ENCODE data around the gene MED27. TPM values are rescaled to one million over a fixed set of nuclear protein-coding genes. Genes with fewer than 3 reads are reported as not detected.

The MED27 gene
- total RNA-seq, 1 donor = 13.3 TPM

GRCh38 chr9:132094314-132094791 lies 14.7 kb upstream of the MED27 start:
- Histone ChIP-seq H3K4me1 (ENCODE audit: insufficient read depth, low read length) (no peaks in the 10 kb centered on the region), H3K4me3 (ENCODE audit: low read length) (no peak overlapping the region), H3K27me3 (ENCODE audit: insufficient read depth, low read length) (peaks cover 21% of the 10 kb centered on the region), H3K9me3 (ENCODE audit: low read depth, low read length) (no peaks in the 10 kb centered on the region)

GRCh38 chr9:132090771-132091170 lies 11.1 kb upstream of the MED27 start:
- Histone ChIP-seq H3K9me3 (ENCODE audit: low read depth, low read length) (no peaks in the 10 kb centered on the region), H3K4me3 (ENCODE audit: low read length) (no peak overlapping the region), H3K4me1 (ENCODE audit: insufficient read depth, low read length) (no peaks in the 10 kb centered on the region), H3K27me3 (ENCODE audit: insufficient read depth, low read length) (peaks cover 6% of the 10 kb centered on the region)

DNA sequence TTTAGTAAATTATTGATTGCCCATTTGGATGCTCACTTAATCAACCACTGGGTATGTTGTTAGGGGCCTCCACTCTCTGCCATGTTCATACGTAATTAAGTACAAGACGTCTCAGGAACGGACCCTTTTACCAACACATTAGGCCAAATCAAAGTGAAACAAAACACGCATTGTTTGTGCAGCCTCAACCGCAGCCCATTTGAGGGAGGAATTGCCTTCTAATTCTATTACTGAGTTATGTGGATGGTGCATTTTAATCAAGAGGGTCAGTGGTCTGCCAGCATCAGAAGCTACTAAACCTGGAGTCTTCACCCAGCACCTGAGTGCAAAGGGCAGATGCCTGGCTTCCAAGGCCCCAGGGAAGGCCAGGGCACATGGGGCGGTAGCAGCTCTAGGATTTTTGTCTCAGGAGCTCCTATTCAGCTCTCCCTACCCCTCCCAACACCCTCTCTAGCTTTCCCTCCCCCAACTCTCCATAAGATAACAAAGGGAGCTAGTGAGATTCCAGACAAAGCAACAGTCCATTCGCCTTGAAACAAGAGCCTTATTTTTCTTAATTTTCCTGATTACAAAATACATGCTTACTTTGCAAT lies 7.9 kb upstream of the MED27 start:
- Histone ChIP-seq H3K4me3 (ENCODE audit: low read length) (no peak overlapping the region), H3K27me3 (ENCODE audit: insufficient read depth, low read length) (no peaks in the 10 kb centered on the region), H3K4me1 (ENCODE audit: insufficient read depth, low read length) (no peaks in the 10 kb centered on the region), H3K9me3 (ENCODE audit: low read depth, low read length) (no peaks in the 10 kb centered on the region)

DNA sequence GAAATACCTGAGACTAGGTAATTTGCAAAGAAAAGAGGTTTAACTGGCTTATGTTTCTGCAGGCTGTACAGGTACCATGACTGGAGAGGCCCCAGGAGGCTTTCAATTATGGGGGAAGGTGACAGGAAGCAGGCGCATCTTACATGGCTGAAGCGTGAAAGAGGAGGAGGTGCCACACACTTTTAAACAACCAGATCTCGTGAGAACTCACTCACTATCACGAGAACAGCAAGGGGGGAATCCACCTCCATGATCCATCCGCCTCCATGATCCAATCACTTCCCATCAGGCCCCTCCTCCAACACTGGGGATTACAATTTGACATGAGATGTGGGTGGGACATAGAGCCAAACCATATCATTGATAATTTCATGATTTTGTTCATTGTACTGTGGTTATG lies 2.5 kb upstream of the MED27 start:
- H3K9me3 ChIP-seq (ENCODE audit: low read depth, low read length) = no peaks in the 10 kb centered on the region
- H3K4me3 ChIP-seq (ENCODE audit: low read length) = no peak overlapping the region
- H3K27me3 ChIP-seq (ENCODE audit: insufficient read depth, low read length) = no peaks in the 10 kb centered on the region
- H3K4me1 ChIP-seq (ENCODE audit: insufficient read depth, low read length) = peaks cover 16% of the 10 kb centered on the region

DNA sequence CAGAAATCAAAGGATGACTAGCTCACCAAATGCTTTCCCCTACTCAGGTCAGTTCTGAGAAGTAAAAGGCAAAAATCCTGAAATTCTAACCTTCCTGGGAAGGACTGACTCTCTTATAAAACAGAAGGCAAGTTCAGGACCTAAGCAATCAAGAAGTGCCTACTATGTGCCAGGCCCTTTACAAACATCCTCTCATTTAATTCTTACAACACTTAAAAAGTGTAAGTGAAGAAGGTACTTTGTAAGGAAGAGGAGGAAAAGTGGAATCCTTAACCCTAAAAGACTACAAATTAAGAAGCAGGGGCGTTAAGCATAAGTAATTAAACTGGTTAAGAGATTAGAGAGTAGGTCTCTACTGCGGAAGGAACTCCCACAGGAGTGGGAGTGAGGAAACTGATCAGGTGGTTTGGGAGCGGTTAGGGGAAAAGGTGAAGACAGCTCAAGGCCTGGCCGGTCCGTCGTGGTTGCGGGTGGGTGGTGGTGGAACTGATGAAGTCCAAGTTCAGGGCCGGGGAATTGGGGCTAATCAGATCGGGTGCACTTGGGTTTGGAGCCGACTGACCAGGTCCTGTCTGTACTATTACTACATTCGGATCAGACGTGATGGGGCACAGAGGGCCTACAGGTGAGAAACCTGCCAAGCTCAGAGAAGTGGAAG lies 839 bp downstream of the MED27 start:
- H3K4me3 ChIP-seq (ENCODE audit: low read length) = peak overlapping the region; percentile 88
- no peaks in the 10 kb centered on the region for H3K27me3 ChIP-seq (ENCODE audit: insufficient read depth, low read length)
- H3K9me3 ChIP-seq (ENCODE audit: low read depth, low read length) = no peaks in the 10 kb centered on the region
- H3K4me1 ChIP-seq (ENCODE audit: insufficient read depth, low read length) = peaks cover 16% of the 10 kb centered on the region

GRCh38 chr9:132077881-132078698 lies 1.6 kb downstream of the MED27 start:
- peaks cover 21% of the 10 kb centered on the region for H3K4me1 ChIP-seq (ENCODE audit: insufficient read depth, low read length)
- no peaks in the 10 kb centered on the region for H3K27me3 ChIP-seq (ENCODE audit: insufficient read depth, low read length)
- H3K9me3 ChIP-seq (ENCODE audit: low read depth, low read length) = no peaks in the 10 kb centered on the region
- no peak overlapping the region for H3K4me3 ChIP-seq (ENCODE audit: low read length)

- Histone ChIP-seq H3K27me3 (ENCODE audit: insufficient read depth, low read length) (no peaks in the 10 kb centered on the region), H3K4me1 (ENCODE audit: insufficient read depth, low read length) (peaks cover 21% of the 10 kb centered on the region), H3K9me3 (ENCODE audit: low read depth, low read length) (no peaks in the 10 kb centered on the region), H3K4me3 (ENCODE audit: low read length) (no peak overlapping the region)
These were observed 3.8 kb downstream of the MED27 start for GRCh38 chr9:132075853-132076252.

DNA sequence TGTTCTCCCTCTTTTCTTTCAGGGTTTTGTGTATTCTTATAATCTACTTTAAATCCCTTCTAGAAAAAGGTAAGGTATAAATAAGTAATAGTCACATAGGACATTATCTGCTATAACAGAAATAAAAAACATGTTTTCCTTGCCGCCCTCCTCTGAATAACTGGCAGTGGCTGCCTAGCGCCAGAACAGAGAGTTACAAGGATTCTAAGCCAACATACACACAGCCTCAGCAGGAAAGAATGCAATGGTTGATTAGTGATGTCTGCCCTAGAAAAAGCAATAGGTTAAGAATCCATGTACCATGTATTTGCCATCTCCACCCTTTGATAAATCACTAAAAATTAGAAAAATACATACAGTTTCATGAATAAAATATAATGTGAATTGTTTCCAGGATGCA lies 4.9 kb downstream of the MED27 start:
- Histone ChIP-seq H3K27me3 (ENCODE audit: insufficient read depth, low read length) (no peaks in the 10 kb centered on the region), H3K9me3 (ENCODE audit: low read depth, low read length) (no peaks in the 10 kb centered on the region), H3K4me3 (ENCODE audit: low read length) (no peak overlapping the region), H3K4me1 (ENCODE audit: insufficient read depth, low read length) (peaks cover 21% of the 10 kb centered on the region)

DNA sequence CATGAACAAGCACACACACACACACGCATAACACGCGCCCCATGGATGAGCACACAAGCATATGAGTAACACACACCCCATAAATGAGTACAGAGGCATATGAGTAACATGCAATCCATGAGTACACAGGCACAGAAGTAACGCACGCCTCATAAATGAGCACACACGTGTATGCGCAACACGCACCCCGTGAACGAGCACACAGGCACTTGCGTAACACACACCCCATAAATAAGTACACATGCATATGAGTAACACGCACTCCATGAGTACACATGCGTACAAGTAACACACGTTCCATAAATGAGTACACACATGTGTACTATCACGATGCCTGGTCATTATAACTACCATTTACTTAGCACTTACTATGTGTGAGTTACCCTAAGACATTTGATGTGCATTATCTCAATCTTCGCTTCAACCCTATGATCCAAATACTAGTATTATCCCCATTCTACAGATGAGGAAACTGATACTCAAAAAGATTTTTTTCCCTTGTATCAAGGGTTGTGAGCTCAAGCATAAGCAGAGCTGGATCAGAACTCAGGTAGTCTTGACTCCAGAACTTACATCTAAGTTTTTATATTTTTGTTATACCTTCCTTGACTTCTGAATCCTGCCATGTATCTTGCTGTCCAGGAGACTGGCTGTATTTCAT lies 7.7 kb downstream of the MED27 start:
- Histone ChIP-seq H3K4me1 (ENCODE audit: insufficient read depth, low read length) (peaks cover 5% of the 10 kb centered on the region), H3K27me3 (ENCODE audit: insufficient read depth, low read length) (no peaks in the 10 kb centered on the region), H3K9me3 (ENCODE audit: low read depth, low read length) (no peaks in the 10 kb centered on the region), H3K4me3 (ENCODE audit: low read length) (no peak overlapping the region)

GRCh38 chr9:132069046-132069898 lies 10.4 kb downstream of the MED27 start:
- Histone ChIP-seq H3K4me1 (ENCODE audit: insufficient read depth, low read length) (peaks cover 5% of the 10 kb centered on the region), H3K4me3 (ENCODE audit: low read length) (no peak overlapping the region), H3K27me3 (ENCODE audit: insufficient read depth, low read length) (no peaks in the 10 kb centered on the region), H3K9me3 (ENCODE audit: low read depth, low read length) (no peaks in the 10 kb centered on the region)

GRCh38 chr9:132068605-132069004 lies 11.1 kb downstream of the MED27 start:
- Histone ChIP-seq H3K9me3 (ENCODE audit: low read depth, low read length) (no peaks in the 10 kb centered on the region), H3K4me1 (ENCODE audit: insufficient read depth, low read length) (peaks cover 3% of the 10 kb centered on the region), H3K4me3 (ENCODE audit: low read length) (no peak overlapping the region), H3K27me3 (ENCODE audit: insufficient read depth, low read length) (no peaks in the 10 kb centered on the region)

- Histone ChIP-seq H3K27me3 (ENCODE audit: insufficient read depth, low read length) (no peaks in the 10 kb centered on the region), H3K4me3 (ENCODE audit: low read length) (no peak overlapping the region), H3K4me1 (ENCODE audit: insufficient read depth, low read length) (no peaks in the 10 kb centered on the region), H3K9me3 (ENCODE audit: low read depth, low read length) (no peaks in the 10 kb centered on the region)
These were observed 13.2 kb downstream of the MED27 start for GRCh38 chr9:132066511-132066910.

- no peak overlapping the region for H3K4me3 ChIP-seq (ENCODE audit: low read length)
- no peaks in the 10 kb centered on the region for H3K9me3 ChIP-seq (ENCODE audit: low read depth, low read length)
- no peaks in the 10 kb centered on the region for H3K4me1 ChIP-seq (ENCODE audit: insufficient read depth, low read length)
- no peaks in the 10 kb centered on the region for H3K27me3 ChIP-seq (ENCODE audit: insufficient read depth, low read length)
These were observed 13.6 kb downstream of the MED27 start for GRCh38 chr9:132066057-132066456.

DNA sequence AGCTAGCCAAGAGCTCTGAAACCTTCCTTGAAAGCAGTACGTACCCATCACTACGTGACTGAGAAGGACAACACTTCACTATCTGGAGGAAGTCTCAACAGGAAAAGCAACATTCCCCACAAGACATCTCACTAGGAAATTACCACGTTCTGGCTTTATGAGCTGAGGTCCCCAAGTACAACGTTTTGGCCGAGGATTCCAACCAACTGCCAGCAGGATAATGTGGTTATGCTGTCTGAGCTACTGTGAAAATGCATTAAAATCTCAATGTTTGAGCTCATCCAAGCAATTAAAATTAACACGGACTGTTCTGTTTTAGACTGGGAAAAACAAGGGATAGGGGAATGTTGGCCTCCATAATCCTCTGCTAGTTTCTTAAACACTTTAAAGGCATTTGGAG lies 16.4 kb downstream of the MED27 start:
- H3K4me3 ChIP-seq (ENCODE audit: low read length) = no peak overlapping the region
- H3K9me3 ChIP-seq (ENCODE audit: low read depth, low read length) = no peaks in the 10 kb centered on the region
- no peaks in the 10 kb centered on the region for H3K4me1 ChIP-seq (ENCODE audit: insufficient read depth, low read length)
- H3K27me3 ChIP-seq (ENCODE audit: insufficient read depth, low read length) = no peaks in the 10 kb centered on the region
